HG03045 (cell line): ENCODE measurements around the gene ATP2B3.

Experiments
- ATAC-seq: cut with Tn5 transposase; IDR thresholded peaks from one replicate; pipeline ENCODE4 v1.9.1; 2021; ENCODE audit warnings: mild to moderate bottlenecking, moderate library complexity; ENCODE audit not compliant: unreplicated experiment

ATP2B3 gene

GRCh38 chrX:153488231-153488914 lies 29.1 kb upstream of the ATP2B3 start:
- ATAC-seq = no peak

- no peak for ATAC-seq
These were observed 27.1 kb upstream of the ATP2B3 start for GRCh38 chrX:153490217-153490930.

- no peak for ATAC-seq
These were observed 26.0 kb upstream of the ATP2B3 start for GRCh38 chrX:153491351-153491914.

- ATAC-seq = no peak
These were observed 25.5 kb upstream of the ATP2B3 start for GRCh38 chrX:153491918-153492317.

- no peak for ATAC-seq
These were observed 24.9 kb upstream of the ATP2B3 start for GRCh38 chrX:153492543-153492942.

GRCh38 chrX:153493085-153493484 lies 24.4 kb upstream of the ATP2B3 start:
- no peak for ATAC-seq

GRCh38 chrX:153494061-153494460 lies 23.4 kb upstream of the ATP2B3 start:
- no peak for ATAC-seq

- no peak for ATAC-seq
These were observed 22.7 kb upstream of the ATP2B3 start, which contains the start of gene BGN for GRCh38 chrX:153494541-153495361. BGN (plus strand) TSS chrX:153494980; CDS start chrX:153504632, 9,652 bp downstream.

- no peak for ATAC-seq
These were observed 22.1 kb upstream of the ATP2B3 start for GRCh38 chrX:153495362-153495751.

- ATAC-seq = no peak
These were observed 21.4 kb upstream of the ATP2B3 start for GRCh38 chrX:153495903-153496589.

- ATAC-seq = no peak
These were observed 20.9 kb upstream of the ATP2B3 start for GRCh38 chrX:153496590-153496959.

GRCh38 chrX:153498453-153498852 lies 19.0 kb upstream of the ATP2B3 start:
- no peak for ATAC-seq

GRCh38 chrX:153499341-153499740 lies 18.1 kb upstream of the ATP2B3 start:
- no peak for ATAC-seq

GRCh38 chrX:153499876-153500275 lies 17.6 kb upstream of the ATP2B3 start:
- no peak for ATAC-seq

- ATAC-seq = no peak
These were observed 16.7 kb upstream of the ATP2B3 start for GRCh38 chrX:153500676-153501280.

- ATAC-seq = no peak
These were observed 15.9 kb upstream of the ATP2B3 start for GRCh38 chrX:153501530-153501929.

GRCh38 chrX:153502131-153502530 lies 15.3 kb upstream of the ATP2B3 start:
- ATAC-seq = no peak

GRCh38 chrX:153502796-153503195 lies 14.6 kb upstream of the ATP2B3 start:
- no peak for ATAC-seq

- no peak for ATAC-seq
These were observed 12.9 kb upstream of the ATP2B3 start for GRCh38 chrX:153504445-153505016.

GRCh38 chrX:153505361-153505760 lies 12.1 kb upstream of the ATP2B3 start:
- ATAC-seq = no peak
